NOMO-1 (cell line): ENCODE data around the gene ACVRL1.

ENCODE experiments used
- DNase-seq, 2 experiments: peaks; one replicate each; lab custom pipeline; 2025; ENCODE audit not compliant: unreplicated experiment in 2 of 2; lab: John Stamatoyannopoulos, UW

ACVRL1 gene

GRCh38 chr12:51896236-51896635, 11.1 kb upstream of the ACVRL1 start:
- DNase-seq = no peak

- no peak for DNase-seq
Observed at GRCh38 chr12:51897181-51897580, 10.1 kb upstream of the ACVRL1 start.

GRCh38 chr12:51898506-51898905, 8.8 kb upstream of the ACVRL1 start:
- DNase-seq = no peak

GRCh38 chr12:51898937-51899336, 8.4 kb upstream of the ACVRL1 start:
- no peak for DNase-seq

GRCh38 chr12:51900323-51900889, 6.9 kb upstream of the ACVRL1 start:
- no peak for DNase-seq

GRCh38 chr12:51901121-51901817, 6.0 kb upstream of the ACVRL1 start:
- DNase-seq = no peak

GRCh38 chr12:51901881-51902280, 5.4 kb upstream of the ACVRL1 start:
- DNase-seq = no peak

GRCh38 chr12:51904951-51905470, 2.3 kb upstream of the ACVRL1 start:
- DNase-seq = peak in 1 of 2 experiments; percentile 18

- no peak for DNase-seq
Observed at GRCh38 chr12:51905471-51906429, 1.6 kb upstream of the ACVRL1 start.

GRCh38 chr12:51906430-51907082, 748 bp upstream of the ACVRL1 start:
- DNase-seq = no peak

GRCh38 chr12:51907856-51908425, 637 bp downstream of the ACVRL1 start:
- no peak for DNase-seq

GRCh38 chr12:51908876-51909592, 1.7 kb downstream of the ACVRL1 start:
- no peak for DNase-seq

GRCh38 chr12:51910168-51910567, 2.9 kb downstream of the ACVRL1 start:
- DNase-seq = no peak

- DNase-seq = no peak
Observed at GRCh38 chr12:51910691-51911090, 3.4 kb downstream of the ACVRL1 start.

GRCh38 chr12:51911307-51911706, 4.0 kb downstream of the ACVRL1 start:
- DNase-seq = peak; percentile 15 to 18

GRCh38 chr12:51911788-51912711, 4.7 kb downstream of the ACVRL1 start:
- DNase-seq = peak; percentile 27 to 42

- DNase-seq = no peak
Observed at GRCh38 chr12:51913071-51914033, 6.0 kb downstream of the ACVRL1 start.
